A673 (cell line): Measurements from ENCODE around the gene PDE4B. TPM values are rescaled to one million over a fixed set of nuclear protein-coding genes. Genes with fewer than 3 reads are reported as not detected.
A peak's percentile ranks its signal among the peaks of the same experiment; 100 is the strongest.

Experiments used
- BruUV-seq: library from RNA; stranded (reverse); fragments of 400-500 nt; replicated peaks from 2 replicates; lab custom pipeline; 2021; lab: Mats Ljungman, UMichigan
- CTCF ChIA-PET: fragments of 300-600 bp; sonication (Branson Sonifier 250); formaldehyde crosslinking; loops from one replicate; lab custom pipeline; 2022; ENCODE audit warnings: antibody characterized with exemption; lab: Charles Lee
- POLR2A ChIA-PET: fragments of 300-600 bp; sonication (Branson Sonifier 250); formaldehyde crosslinking; loops from one replicate; lab custom pipeline; 2022; ENCODE audit warnings: antibody characterized with exemption; ENCODE audit not compliant: low non-redundant PET; lab: Charles Lee
- DNase-seq: peaks from one replicate; pipeline ENCODE4 v3.0.0-alpha.2; 2015; ENCODE audit warnings: low spot score
- H3K27ac ChIP-seq: fragments of 200-600 bp; sonication (generic); 2 replicates; pipeline ENCODE4 v1.5.1; 2016; ENCODE audit warnings: mixed run types, low read depth, mild to moderate bottlenecking, mixed read lengths, antibody characterized with exemption, low read length; ENCODE audit not compliant: poor library complexity, severe bottlenecking
- H3K27me3 ChIP-seq: fragments of 200-600 bp; sonication (generic); replicated peaks from 2 replicates; pipeline ENCODE4 v1.6.1; 2017; ENCODE audit warnings: mixed run types, low read depth, mild to moderate bottlenecking, mixed read lengths, antibody characterized with exemption, low read length; ENCODE audit not compliant: insufficient read depth, poor library complexity
- H3K36me3 ChIP-seq: fragments of 200-600 bp; sonication (generic); 2 replicates; pipeline ENCODE4 v1.6.1; 2016; ENCODE audit warnings: mixed run types, mild to moderate bottlenecking, mixed read lengths, antibody characterized with exemption, low read length; ENCODE audit not compliant: insufficient read depth, poor library complexity, severe bottlenecking
- H3K4me1 ChIP-seq: fragments of 200-600 bp; sonication (generic); 2 replicates; pipeline ENCODE4 v1.6.1; 2017; ENCODE audit warnings: mixed run types, mild to moderate bottlenecking, mixed read lengths, antibody characterized with exemption, low read length; ENCODE audit not compliant: insufficient read depth, poor library complexity, severe bottlenecking
- H3K4me3 ChIP-seq: fragments of 200-600 bp; sonication (generic); 2 replicates; pipeline ENCODE4 v1.5.1; 2016; ENCODE audit warnings: low read depth, mixed run types, mild to moderate bottlenecking, mixed read lengths, low read length; ENCODE audit not compliant: poor library complexity, severe bottlenecking
- H3K9me3 ChIP-seq: fragments of 200-600 bp; sonication (generic); 2 replicates; pipeline ENCODE4 v1.6.1; 2016; ENCODE audit warnings: mixed run types, low read depth, mild to moderate bottlenecking, mixed read lengths, antibody characterized with exemption, low read length; ENCODE audit not compliant: poor library complexity, severe bottlenecking
- EZH2 ChIP-seq: fragments of 200-600 bp; sonication (generic); IDR thresholded peaks from 2 replicates; pipeline ENCODE4 v1.6.1; 2017; ENCODE audit warnings: borderline replicate concordance, low read depth, mild to moderate bottlenecking, mixed read lengths, antibody characterized with exemption, low read length; ENCODE audit not compliant: poor library complexity, severe bottlenecking
- intact Hi-C: fragments of 100-400 bp; cut with micrococcal nuclease; formaldehyde crosslinking; loops from one replicate; pipeline ENCODE4 v1.10.0; 2022; ENCODE audit not compliant: unreplicated experiment
- total RNA-seq: library from RNA; stranded (reverse); gene quantifications from 2 replicates; pipeline ENCODE4 v1.2.3, GENCODE V29; 2021
- TF ChIP-seq, protein P1 (sequence below): fragments of 300-800, 200-600 bp; sonication (generic); conservative IDR thresholded peaks from 2 replicates; pipeline ENCODE4 v1.5.1; 2017; ENCODE audit warnings: low read depth, mild to moderate bottlenecking, antibody characterized with exemption, low read length, moderate library complexity, mixed read lengths

PDE4B gene
- total RNA-seq, 1 experiment from 2014 or later, result 20.0 TPM

DNA sequence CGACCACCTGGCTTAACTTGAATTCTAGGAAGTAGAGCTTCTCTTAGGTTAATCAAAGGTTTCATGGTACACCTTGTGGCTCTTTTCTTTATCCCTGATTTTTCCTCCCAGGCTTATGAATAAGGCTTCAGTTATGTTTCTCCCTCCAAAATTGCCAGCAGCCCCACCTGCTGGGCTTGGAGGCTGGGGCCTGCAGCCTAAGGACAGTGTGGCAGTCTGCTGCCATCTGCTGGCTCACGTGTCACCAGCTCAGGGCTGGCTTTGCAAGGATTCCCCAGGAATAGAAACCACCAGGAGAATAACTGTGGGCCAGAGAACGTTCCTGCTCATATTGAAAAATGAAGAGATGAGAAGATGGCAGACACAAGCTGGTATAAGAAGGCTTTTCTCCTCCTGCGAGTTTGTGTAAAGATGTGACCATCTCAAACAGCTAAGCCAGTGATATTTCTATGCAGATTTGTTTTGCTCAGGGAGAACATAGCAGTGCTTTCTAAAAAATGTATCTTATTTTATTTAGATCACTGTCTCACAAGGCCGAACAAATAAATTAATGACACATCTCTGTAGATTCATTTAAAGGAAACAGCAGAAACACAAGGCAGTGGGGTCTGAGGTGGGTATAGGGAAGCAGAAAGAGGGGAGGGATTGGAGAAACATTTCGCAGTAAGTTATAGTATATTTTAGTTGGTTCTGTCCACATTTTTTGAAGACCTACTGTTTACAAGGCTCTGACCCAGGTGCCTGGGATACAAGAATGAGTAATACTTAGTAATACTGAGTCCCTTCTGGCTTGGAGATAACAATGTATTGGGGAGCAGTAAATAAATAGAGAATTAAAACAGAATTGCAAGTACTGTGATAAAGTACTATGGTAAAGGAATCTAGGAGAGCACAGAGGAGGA, 450.2 kb downstream of the PDE4B start:
- BruUV-seq, result no TSS peak
- intact Hi-C loops, result loop anchor here (1.0 to 10.0 kb wide), 3 partner anchors 284 to 1008 kb away; no protein-coding TSS in a partner anchor

DNA sequence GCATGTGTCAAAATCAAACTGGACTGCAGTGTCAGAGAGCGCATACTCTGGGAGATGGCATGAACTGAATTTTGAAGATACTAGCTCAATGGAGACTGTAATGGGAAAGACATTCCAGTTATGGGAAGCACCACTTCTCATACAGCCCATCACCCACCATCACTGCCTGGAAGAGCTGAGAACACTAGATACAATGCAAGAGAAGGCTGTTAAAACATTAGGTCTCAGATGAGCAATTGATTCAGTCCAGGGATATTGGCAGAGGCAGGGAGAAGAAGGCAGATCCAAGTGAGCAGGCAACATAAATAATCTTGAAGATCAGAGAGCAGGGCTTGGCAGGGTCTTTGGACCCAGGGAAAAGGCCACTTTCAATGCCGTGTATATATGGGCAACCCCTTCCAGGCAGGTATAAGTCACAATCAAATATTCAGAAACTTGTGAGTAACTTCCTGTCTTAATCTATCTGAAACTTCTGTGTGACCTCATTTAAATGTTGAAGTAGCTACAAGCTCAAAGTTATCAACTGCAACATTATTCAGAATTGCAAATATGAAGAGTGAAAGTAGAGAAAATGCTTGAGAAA, 450.9 kb downstream of the PDE4B start:
- Histone ChIP-seq H3K9me3 (no peaks in the 10 kb centered on the region), H3K27ac (no peak overlapping the region), H3K4me3 (no peak overlapping the region), H3K4me1 (peaks cover 62% of the 10 kb centered on the region), H3K36me3 (no peaks in the 10 kb centered on the region), H3K27me3 (no peaks in the 10 kb centered on the region)
- BruUV-seq, result no TSS peak
- POLR2A ChIA-PET, result no interaction called here
- CTCF ChIA-PET, result interaction anchor here (0.5 to 2.1 kb wide), 5 partner anchors 79 to 260 kb away, joined by 3 to 18 read pairs (median 6); no protein-coding TSS in a partner anchor
- intact Hi-C loops, result loop anchor here (5.0 to 10.0 kb wide), 2 partner anchors 526 to 1009 kb away; no protein-coding TSS in a partner anchor
- TF ChIP-seq EZH2, result no peak
- TF ChIP-seq, protein P1, sequence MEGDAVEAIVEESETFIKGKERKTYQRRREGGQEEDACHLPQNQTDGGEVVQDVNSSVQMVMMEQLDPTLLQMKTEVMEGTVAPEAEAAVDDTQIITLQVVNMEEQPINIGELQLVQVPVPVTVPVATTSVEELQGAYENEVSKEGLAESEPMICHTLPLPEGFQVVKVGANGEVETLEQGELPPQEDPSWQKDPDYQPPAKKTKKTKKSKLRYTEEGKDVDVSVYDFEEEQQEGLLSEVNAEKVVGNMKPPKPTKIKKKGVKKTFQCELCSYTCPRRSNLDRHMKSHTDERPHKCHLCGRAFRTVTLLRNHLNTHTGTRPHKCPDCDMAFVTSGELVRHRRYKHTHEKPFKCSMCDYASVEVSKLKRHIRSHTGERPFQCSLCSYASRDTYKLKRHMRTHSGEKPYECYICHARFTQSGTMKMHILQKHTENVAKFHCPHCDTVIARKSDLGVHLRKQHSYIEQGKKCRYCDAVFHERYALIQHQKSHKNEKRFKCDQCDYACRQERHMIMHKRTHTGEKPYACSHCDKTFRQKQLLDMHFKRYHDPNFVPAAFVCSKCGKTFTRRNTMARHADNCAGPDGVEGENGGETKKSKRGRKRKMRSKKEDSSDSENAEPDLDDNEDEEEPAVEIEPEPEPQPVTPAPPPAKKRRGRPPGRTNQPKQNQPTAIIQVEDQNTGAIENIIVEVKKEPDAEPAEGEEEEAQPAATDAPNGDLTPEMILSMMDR, result no peak
- no peak for DNase-seq

More for the DNA sequence above, 450.2 kb downstream of the PDE4B start:
- peak; percentile 94 for DNase-seq
- Histone ChIP-seq H3K36me3 (no peaks in the 10 kb centered on the region), H3K27ac (peak overlapping the region; percentile 6), H3K4me1 (peaks cover 54% of the 10 kb centered on the region), H3K27me3 (no peaks in the 10 kb centered on the region), H3K4me3 (no peak overlapping the region), H3K9me3 (no peaks in the 10 kb centered on the region)
- POLR2A ChIA-PET, result no interaction called here
- CTCF ChIA-PET, result interaction anchor here (0.6 to 2.5 kb wide), 10 partner anchors 89 to 286 kb away, joined by 3 to 18 read pairs (median 5); no protein-coding TSS in a partner anchor
- TF ChIP-seq, protein P1, result peak; percentile 100
- TF ChIP-seq EZH2, result no peak

DNA sequence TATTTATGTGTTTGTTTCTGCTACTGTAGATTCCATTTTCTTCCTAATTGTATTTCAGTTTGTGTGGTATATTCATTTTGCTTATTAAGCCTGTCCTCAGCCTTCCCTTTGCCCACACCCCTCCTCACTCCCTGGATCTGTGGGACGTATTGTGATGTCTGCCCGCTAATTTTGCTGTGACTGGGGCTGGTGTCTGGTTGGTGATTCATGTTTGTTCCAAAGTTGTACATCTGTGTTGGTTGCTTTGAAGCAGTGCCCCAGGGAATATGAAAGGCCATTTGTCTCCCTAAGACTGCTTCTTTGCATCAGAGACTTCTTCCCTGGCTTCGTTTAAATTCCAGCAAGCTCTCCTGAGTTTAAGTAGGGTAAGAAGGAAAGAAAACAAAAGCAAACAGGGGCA, 451.7 kb downstream of the PDE4B start:
- Histone ChIP-seq H3K9me3 (no peaks in the 10 kb centered on the region), H3K27ac (peak overlapping the region; percentile 75), H3K27me3 (no peaks in the 10 kb centered on the region), H3K4me1 (peaks cover 69% of the 10 kb centered on the region), H3K36me3 (no peaks in the 10 kb centered on the region), H3K4me3 (no peak overlapping the region)
- BruUV-seq, result no TSS peak
- peak; percentile 43 for DNase-seq
- POLR2A ChIA-PET, result no interaction called here
- CTCF ChIA-PET, result no interaction called here
- intact Hi-C loops, result loop anchor here (5.0 to 10.0 kb wide), 2 partner anchors 527 to 1010 kb away; no protein-coding TSS in a partner anchor
- TF ChIP-seq EZH2, result no peak
- TF ChIP-seq, protein P1, result no peak
